NAMALWA (cell line): Measurements from ENCODE around the gene CDC73.

Experiments
- DNase-seq: peaks from one replicate; pipeline ENCODE4 v3.0.0-alpha.2; 2015; ENCODE audit warnings: low spot score

Gene CDC73

GRCh38 chr1:193121616-193122593 is at the start of gene CDC73:
Gene CDC73 (plus strand): TSS chr1:193122031. CDS start chr1:193122201, 170 bp downstream.
- DNase-seq, result peak; percentile 97

GRCh38 chr1:193077991-193078390 is 43.8 kb upstream of the CDC73 start:
- no peak for DNase-seq

DNA sequence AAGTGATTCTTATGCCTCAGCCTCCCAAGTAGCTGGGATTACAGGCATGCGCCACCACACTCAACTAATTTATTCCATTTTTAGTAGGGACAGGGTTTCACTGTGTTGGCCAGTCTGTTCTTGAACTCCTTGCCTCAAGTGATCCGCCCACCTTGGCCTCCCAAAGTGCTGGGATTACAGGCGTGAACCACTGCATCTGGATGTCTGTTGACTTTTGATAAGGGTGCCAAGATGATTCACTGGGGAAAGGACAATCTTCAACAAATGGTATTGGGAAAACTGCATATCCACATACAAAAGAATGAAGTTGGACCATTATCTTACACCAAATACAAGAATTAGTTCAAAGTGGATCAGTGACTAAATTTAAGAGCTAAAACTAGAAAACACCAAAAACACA is 42.6 kb upstream of the CDC73 start:
- DNase-seq, result no peak

- DNase-seq, result no peak
Observed at GRCh38 chr1:193083365-193084088, 38.3 kb upstream of the CDC73 start.

DNA sequence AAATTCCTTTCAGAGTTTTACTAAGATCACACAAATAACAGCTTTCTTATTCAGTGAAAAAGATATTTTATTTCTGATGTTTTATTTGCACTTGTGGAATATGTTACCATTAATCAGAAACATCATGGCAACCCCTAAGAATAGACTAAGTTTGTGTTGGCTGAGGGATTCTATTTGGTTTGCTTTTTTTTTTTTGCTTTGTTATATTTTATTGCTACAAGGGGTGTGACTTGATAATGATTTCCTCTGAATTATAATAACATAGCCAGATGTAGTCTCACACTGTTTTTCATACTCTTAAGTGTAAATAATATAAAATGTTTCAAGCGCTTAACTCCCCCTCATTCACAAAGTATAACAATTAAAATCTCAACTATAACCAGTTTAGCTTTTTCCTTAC is 36.6 kb upstream of the CDC73 start:
- DNase-seq, result no peak

- DNase-seq, result no peak
Observed at GRCh38 chr1:193086342-193086741, 35.5 kb upstream of the CDC73 start.

GRCh38 chr1:193087893-193088292 is 33.9 kb upstream of the CDC73 start:
- no peak for DNase-seq

GRCh38 chr1:193090865-193091264 is 31.0 kb upstream of the CDC73 start:
- no peak for DNase-seq

GRCh38 chr1:193094112-193094511 is 27.7 kb upstream of the CDC73 start:
- no peak for DNase-seq

DNA sequence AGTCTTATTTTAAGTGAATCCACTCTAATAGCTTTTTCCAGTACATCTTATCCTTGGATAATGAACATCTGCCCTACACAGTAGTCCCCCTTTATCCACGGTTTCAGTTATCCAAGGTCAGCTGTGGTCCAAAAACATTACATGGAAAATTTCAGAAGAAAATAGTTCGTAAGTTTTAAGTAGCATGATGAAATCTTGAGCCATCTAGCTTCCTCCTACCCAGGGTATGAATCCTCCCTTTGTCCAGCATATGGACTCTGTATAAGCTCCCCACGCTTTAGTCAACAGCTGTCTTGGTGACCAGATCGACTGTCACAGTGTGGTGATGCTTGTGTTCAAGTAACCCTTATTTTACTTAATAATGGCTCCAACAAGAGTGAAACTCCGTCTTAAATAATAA is 19.2 kb upstream of the CDC73 start:
- DNase-seq, result no peak

GRCh38 chr1:193103759-193104501 is 17.9 kb upstream of the CDC73 start:
- no peak for DNase-seq

- DNase-seq, result peak; percentile 46
Observed at GRCh38 chr1:193104502-193104906, 17.3 kb upstream of the CDC73 start.

DNA sequence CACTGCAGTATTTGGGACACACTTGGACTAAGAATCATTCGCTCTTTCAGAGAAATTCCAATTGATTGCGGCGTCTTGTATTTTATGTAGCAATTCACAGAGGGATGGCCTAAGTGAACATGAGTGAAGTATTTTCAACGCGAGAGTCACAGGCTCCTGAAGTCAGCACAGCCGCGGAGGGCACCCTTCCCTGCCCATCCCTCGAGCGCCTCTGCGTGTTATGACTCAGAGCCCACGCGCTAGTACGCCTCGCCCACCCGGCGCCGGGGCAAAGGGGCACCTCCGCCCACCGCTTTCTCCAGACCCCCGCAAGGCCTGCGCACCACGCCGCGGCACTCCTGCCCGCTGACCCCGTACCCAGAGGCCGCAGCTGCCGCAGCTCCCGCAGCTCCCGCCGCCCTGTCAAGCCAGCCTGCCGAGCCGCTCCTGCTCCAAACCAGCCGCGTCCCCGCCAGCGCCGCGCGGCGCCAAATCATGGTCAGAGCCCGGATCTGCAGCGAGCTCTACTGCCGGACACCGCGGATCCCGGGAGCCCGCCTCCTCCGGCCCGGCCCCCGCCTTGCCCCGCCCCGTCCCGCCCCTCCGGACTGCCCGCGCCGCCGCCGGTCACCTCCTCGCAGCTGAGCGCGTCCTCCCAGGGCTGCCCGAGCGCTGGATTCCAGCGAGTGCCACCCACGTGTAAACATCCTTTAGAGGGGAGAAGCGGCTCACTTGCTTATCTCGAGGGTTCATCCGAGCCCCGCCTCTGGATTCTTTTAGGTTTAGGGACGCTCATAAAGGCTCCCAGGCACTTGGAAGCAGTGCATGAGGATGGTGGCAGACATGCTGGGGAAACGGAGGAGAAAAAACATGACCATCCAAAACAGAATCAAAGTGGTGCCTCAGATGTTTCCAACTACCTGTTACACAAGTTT is 16.7 kb upstream of the CDC73 start, which contains the start of gene GLRX2:
Gene GLRX2 (minus strand): TSS at position 508 of the 914 bp plus-strand sequence. CDS start 32 bp downstream, at position 476.
- DNase-seq, result peak; percentile 78

- no peak for DNase-seq
Observed at GRCh38 chr1:193105821-193106177, 16.0 kb upstream of the CDC73 start.

DNA sequence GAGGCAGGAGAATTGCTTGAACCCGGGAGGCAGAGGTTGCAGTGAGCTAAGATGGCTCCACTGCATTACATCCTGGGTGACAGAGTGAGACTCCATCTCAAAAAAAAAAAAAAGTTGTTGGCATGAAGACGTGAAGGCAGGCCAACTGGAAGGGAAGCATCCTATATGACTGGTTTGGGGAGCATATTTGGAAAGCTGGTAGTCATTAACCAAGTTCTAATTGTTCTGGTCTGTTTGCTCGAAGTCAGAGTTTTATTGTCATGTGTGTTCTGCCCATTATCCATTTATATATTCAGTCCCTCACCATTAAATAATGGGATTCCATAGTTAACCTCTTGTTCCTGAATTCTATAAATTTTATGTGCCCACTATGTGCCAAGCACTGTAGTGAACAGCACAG is 13.4 kb upstream of the CDC73 start:
- DNase-seq, result no peak

DNA sequence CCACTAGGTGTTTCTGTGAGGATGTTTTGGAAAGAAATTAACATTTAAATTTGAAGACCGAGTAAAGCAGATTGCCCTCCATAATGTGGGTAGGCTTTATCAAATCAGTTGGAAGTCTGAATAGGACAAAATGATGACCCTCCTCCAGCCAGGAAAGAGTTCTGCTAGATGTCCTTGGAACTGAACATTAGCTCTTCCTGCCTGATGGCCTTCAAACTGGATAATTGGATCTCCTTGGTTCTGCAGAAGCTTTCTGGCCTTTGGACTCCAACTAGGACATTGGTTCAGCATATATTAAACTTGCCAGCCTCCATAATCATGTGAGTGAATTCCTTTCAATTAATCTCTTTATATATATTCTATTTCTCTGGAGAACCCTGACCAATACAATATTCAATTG is 12.2 kb upstream of the CDC73 start:
- DNase-seq, result no peak

GRCh38 chr1:193110246-193110645 is 11.6 kb upstream of the CDC73 start:
- no peak for DNase-seq

- no peak for DNase-seq
Observed at GRCh38 chr1:193110864-193111263, 11.0 kb upstream of the CDC73 start.

DNA sequence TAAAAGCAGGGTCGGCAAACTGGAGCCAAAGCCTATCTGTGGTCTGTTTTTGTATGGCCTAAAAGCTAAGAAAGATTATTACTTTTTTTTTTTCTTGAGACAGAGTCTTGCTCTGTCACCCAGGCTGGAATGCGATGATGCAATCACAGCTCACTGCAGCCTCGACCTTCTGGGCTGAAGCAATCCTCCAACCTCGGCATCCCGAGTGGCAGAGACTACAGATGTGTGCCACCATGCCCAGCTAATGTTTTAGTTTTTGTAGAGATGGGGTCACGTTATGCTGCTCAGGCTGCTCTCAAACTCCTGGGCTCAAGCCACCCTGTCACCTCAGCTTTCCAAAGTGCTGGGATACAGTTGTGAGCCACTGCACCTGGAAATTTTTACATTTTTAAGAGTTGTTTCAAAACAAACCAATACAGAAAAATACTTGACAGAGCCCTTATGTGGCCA is 10.2 kb upstream of the CDC73 start:
- no peak for DNase-seq

DNA sequence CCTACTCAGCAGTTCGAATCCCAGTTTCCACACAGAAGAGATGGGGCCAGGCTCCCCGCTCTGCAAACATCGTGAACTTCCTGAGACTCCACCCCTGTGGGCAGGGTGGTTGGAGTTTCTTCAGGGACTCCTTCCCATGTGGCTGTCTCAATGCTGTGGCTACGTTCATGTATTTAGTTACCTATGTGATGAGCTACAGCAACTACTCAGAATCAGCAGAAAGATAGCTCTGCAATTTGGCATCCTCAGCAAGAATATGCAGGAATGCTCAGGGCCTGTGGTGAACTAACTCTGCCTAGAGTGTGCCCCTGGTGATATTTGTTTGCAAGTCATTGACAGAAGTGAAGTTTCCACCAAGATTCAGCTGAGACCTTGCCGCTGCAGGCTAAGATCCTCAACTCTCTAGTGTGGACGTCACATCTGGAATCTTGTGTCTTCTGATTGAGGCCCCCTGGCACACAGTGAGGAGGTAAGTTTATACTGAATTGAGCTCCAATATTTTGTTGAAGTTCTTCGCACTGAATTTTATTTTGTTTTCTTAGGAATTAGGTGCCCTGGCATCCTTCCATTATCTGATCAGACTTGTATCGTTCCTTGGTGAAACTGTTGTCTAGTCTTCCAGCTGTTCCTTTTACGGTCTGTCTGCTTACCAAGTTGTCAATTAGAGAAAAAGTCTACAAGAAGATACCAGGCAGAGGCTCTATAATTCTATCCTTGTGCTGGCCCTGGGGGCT is 8.4 kb upstream of the CDC73 start:
- no peak for DNase-seq

GRCh38 chr1:193113992-193114332 is 7.9 kb upstream of the CDC73 start:
- DNase-seq, result no peak
